Spleen (tissue), 11 donors: ENCODE data around the gene TBC1D30. TPM values are rescaled to one million over a fixed set of nuclear protein-coding genes. Genes with fewer than 3 reads are reported as not detected.

Source experiments
- DNase-seq: peaks from one replicate; pipeline ENCODE4 v3.0.0-alpha.2; 2020
- H3K27ac ChIP-seq, 8 donors: fragments of 200-600 bp; sonication (generic) in 7 of 8; 1 replicate in 4 of 8; 2 replicates in 4 of 8; pipeline versions ENCODE4 v1.5.0 to v1.8.0; 2016 to 2021; ENCODE audit warnings: inconsistent platforms in 4 of 8, mild to moderate bottlenecking in 4 of 8, moderate library complexity in 1 of 8
- H3K27me3 ChIP-seq, 7 donors: fragments of 200-600 bp; sonication (generic) in 6 of 7; replicated peaks in 1 of 7; 1 replicate in 4 of 7; 2 replicates in 3 of 7; pipeline versions ENCODE4 v1.5.0 to v1.8.0; 2016 to 2021; ENCODE audit warnings: inconsistent platforms in 3 of 7, mild to moderate bottlenecking in 1 of 7
- H3K36me3 ChIP-seq, 6 donors: fragments of 200-600 bp; sonication (generic) in 5 of 6; 1 replicate in 4 of 6; 2 replicates in 2 of 6; pipeline versions ENCODE4 v1.5.0 to v1.8.0; 2016 to 2021; ENCODE audit warnings: inconsistent platforms in 2 of 6
- H3K4me1 ChIP-seq, 6 donors: fragments of 200-600 bp; sonication (generic) in 5 of 6; 1 replicate in 3 of 6; 2 replicates in 3 of 6; pipeline versions ENCODE4 v1.5.0 to v1.8.0; 2016 to 2021; ENCODE audit warnings: inconsistent platforms in 3 of 6
- H3K4me3 ChIP-seq, 8 donors: fragments of 200-600 bp; sonication (generic) in 7 of 8; 1 replicate in 4 of 8; 2 replicates in 4 of 8; pipeline versions ENCODE4 v1.5.0 to v1.8.0; 2016 to 2021; ENCODE audit warnings: inconsistent platforms in 4 of 8, mild to moderate bottlenecking in 4 of 8, moderate library complexity in 2 of 8
- H3K9me3 ChIP-seq, 8 donors: fragments of 200-600 bp; sonication (generic) in 7 of 8; 1 replicate in 4 of 8; 2 replicates in 4 of 8; pipeline versions ENCODE4 v1.5.0 to v1.8.0; 2016 to 2021; ENCODE audit warnings: inconsistent platforms in 4 of 8
- POLR2A ChIP-seq, 3 donors: fragments of 450-650 bp; IDR thresholded peaks; one replicate each; pipeline ENCODE4 v1.5.1; 2017; ENCODE audit warnings: antibody characterized with exemption in 3 of 3, mild to moderate bottlenecking in 1 of 3
- POLR2AphosphoS5 ChIP-seq, 3 donors: sonication (generic); formaldehyde crosslinking; IDR thresholded peaks; one replicate each; pipeline ENCODE4 v1.5.1; 2017; ENCODE audit warnings: antibody characterized with exemption in 3 of 3
- WGBS, 5 donors: extraction: QIAGEN DNeasy Blood & Tissue Kit in 3 of 5; methylation state at CpG; one replicate each; pipeline versions ENCODE4 v1.1.5 to v1.1.7; 2013 to 2018; 5-methylcytosine and 5-hydroxymethylcytosine counted together
- intact Hi-C: fragments of 100-400 bp; cut with DNase I; formaldehyde crosslinking; loops from one replicate; pipeline ENCODE4 v1.15.0; 2023; ENCODE audit warnings: low total_unique reads
- polyA plus RNA-seq, 3 donors: library from polyadenylated mRNA; stranded (reverse); fragments of 200-250 nt; gene quantifications; one replicate each; pipeline ENCODE4 v1.2.1, GENCODE V29; 2013
- total RNA-seq, 7 donors: library from RNA; depleted of rRNA in 3 of 7; stranded (reverse); fragments of >200 nt in 3 of 7; fragmentation: NEBNext Ultra II Directional in 4 of 7; extraction: Animal tissue kit (Norgen Biotek cat#: 25700) in 4 of 7; gene quantifications; one replicate each; pipeline versions ENCODE4 v1.1.0 to v1.2.1, GENCODE V29; 2016 to 2021
- TF ChIP-seq, protein P1 (sequence below), 11 experiments: fragments of 200-600 bp in 7 of 11; fragments of 450-650 bp in 4 of 11; sonication (generic) in 4 of 11; IDR thresholded peaks in 8 of 11; conservative IDR thresholded peaks in 3 of 11; 1 replicate in 7 of 11; 2 replicates in 4 of 11; pipeline versions ENCODE4 v1.4.0 to v1.8.0; 2016 to 2021; ENCODE audit warnings: antibody characterized with exemption in 11 of 11, inconsistent platforms in 4 of 11, mild to moderate bottlenecking in 1 of 11
- donor health status: healthy with polysubstance abuse.
- donor health status: DM: no; HTN: no; CAD: no; lungs with moderate emphysema.
- donor health status: DM: no; HTN: no; CAD: no.
- donor health status: Bipolar disorder and iron deficiency.
- donor health status: healthy.
- donor health status: DM: no; HTN: no; CAD: no.
- donor health status: DM: yes; HTN: yes; CAD: no.

The TBC1D30 gene
- total and polyA plus RNA-seq, 10 donors: 1.3 to 15.7 (median 8.4) TPM

DNA sequence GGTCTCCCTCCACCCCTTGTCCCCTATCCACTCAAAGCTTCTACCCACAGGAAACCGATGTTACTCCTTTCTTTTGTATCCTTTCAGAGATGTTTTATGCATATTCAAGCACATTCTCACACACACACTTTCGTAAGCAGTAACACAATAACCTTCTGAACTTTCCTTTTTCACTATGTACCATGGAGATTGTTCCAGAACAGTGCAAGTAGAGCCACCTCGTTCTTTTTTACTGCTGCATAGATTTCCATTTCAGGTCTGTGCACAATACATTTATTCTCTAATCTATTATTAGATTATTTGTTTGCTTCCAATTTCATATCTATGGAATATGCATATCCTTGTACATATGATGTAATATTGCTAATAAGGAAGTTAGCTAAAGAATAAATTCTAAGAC is 60.3 kb downstream of the TBC1D30 start:
- no peak overlapping the region for H3K27ac ChIP-seq
- WGBS, 5 donors: 78 to 93% (median 85%) methylated on average over 3 of the region's 3 CpGs
- H3K27me3 ChIP-seq: peaks cover 0 to 6% (median 0%) of the 10 kb centered on the region in 7 donors
- intact Hi-C loops: no loop called here
- no peaks in the 10 kb centered on the region for H3K4me1 ChIP-seq
- H3K9me3 ChIP-seq: peaks cover 0 to 6% (median 0%) of the 10 kb centered on the region in 8 donors
- no peak for DNase-seq
- no peaks in the 10 kb centered on the region for H3K36me3 ChIP-seq
- no peak overlapping the region for H3K4me3 ChIP-seq
- no peak for TF ChIP-seq POLR2AphosphoS5 (IDR thresholded peaks at IDR 0.05)
- TF ChIP-seq, protein P1, sequence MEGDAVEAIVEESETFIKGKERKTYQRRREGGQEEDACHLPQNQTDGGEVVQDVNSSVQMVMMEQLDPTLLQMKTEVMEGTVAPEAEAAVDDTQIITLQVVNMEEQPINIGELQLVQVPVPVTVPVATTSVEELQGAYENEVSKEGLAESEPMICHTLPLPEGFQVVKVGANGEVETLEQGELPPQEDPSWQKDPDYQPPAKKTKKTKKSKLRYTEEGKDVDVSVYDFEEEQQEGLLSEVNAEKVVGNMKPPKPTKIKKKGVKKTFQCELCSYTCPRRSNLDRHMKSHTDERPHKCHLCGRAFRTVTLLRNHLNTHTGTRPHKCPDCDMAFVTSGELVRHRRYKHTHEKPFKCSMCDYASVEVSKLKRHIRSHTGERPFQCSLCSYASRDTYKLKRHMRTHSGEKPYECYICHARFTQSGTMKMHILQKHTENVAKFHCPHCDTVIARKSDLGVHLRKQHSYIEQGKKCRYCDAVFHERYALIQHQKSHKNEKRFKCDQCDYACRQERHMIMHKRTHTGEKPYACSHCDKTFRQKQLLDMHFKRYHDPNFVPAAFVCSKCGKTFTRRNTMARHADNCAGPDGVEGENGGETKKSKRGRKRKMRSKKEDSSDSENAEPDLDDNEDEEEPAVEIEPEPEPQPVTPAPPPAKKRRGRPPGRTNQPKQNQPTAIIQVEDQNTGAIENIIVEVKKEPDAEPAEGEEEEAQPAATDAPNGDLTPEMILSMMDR (IDR thresholded peaks at IDR 0.05 in 8 of 11, conservative IDR thresholded peaks at IDR 0.05 in 3 of 11): no peak
- no peak for TF ChIP-seq POLR2A (IDR thresholded peaks at IDR 0.05)

DNA sequence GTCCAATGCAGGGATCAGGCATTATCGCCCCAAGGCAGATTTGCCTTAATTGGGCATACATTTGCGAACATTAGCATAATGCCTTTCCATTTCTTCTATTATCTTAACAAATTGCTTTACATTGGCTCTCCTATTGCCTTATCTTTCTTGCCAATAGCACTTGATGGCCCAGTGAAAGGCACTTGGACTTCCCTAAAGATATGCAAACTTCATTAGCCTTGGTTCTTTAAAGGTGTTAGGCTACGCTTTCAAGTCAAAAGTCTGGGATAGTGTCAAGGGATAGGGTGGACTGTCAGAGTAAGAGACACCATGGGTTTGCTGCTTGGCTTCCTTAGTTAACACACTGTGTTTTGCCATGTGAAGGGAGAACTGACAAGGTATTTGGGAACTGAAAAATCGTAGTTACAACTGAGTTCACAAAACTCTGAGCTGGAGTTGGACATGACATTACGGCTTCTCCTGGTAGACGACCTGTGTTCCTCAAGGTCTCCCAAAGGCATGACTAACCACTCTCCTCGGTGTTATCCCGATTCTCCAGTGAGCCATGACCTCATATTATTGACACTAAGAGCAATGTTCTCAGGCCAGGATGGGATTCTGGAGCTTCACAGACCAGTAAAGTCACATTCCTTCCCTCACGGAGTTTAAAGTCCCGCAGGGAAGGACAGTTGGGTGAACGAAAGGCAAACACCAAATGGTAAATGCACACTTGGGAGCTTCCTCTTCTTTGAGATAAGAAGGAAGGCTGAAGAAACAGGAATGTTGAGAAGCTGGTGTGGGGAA is 65.2 kb downstream of the TBC1D30 start:
- Histone ChIP-seq H3K27me3 (peaks cover 0 to 33% (median 0%) of the 10 kb centered on the region in 7 donors), H3K9me3 (no peaks in the 10 kb centered on the region), H3K4me3 (no peak overlapping the region), H3K4me1 (no peaks in the 10 kb centered on the region), H3K36me3 (no peaks in the 10 kb centered on the region), H3K27ac (no peak overlapping the region)
- DNase-seq: no peak
- 58 to 76% (median 70%) methylated on average over 11 of the region's 11 CpGs for WGBS, 5 donors
- intact Hi-C loops: loop anchor here (5.0 to 10.0 kb wide), 4 partner anchors 235 to 1215 kb away; partner anchors contain the start of gene WIF1
- TF ChIP-seq, protein P1 (IDR thresholded peaks at IDR 0.05 in 8 of 11, conservative IDR thresholded peaks at IDR 0.05 in 3 of 11): no peak
- TF ChIP-seq POLR2AphosphoS5 (IDR thresholded peaks at IDR 0.05): no peak
- no peak for TF ChIP-seq POLR2A (IDR thresholded peaks at IDR 0.05)

DNA sequence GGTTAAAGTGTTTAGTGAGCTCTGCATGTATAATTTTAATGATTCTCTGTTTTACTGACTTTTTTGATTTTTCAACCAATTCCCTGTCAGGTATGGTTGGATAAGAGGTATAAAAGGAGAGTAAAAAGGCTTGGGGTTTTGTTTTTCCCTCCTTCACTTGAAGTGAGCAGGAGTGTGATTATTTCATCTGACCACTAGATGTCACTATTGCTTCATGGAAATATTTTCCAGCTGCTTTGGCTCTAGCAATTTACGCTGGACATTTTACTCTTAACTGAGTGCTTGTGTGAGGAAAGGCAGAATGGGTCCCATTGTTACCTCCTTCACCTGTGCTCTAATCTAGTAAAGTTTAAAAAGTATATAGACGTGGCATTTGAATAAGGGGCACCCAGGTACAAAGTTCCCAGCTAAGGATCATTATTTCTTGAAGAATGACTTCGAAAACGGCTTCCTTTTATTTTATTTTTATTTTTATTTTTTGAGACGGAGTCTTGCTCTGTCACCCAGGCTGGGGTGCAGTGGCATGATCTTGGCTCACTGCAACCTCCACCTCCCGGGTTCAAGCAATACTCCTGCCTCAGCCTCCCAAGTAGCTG is 66.5 kb downstream of the TBC1D30 start:
- DNase-seq: no peak
- WGBS, 5 donors: 57 to 61% (median 60%) methylated on average over 6 of the region's 6 CpGs

More for the DNA sequence above, 66.5 kb downstream of the TBC1D30 start:
- intact Hi-C loops: loop anchor here (5.0 to 10.0 kb wide), 4 partner anchors 234 to 1214 kb away; partner anchors contain the start of gene WIF1
- Histone ChIP-seq H3K27ac (no peak overlapping the region), H3K4me3 (no peak overlapping the region), H3K36me3 (no peaks in the 10 kb centered on the region), H3K4me1 (no peaks in the 10 kb centered on the region), H3K9me3 (no peaks in the 10 kb centered on the region), H3K27me3 (peaks cover 0 to 42% (median 0%) of the 10 kb centered on the region in 7 donors)
- TF ChIP-seq, protein P1 (IDR thresholded peaks at IDR 0.05 in 8 of 11, conservative IDR thresholded peaks at IDR 0.05 in 3 of 11): peak; percentile 67 to 87 (median 82)
- no peak for TF ChIP-seq POLR2AphosphoS5 (IDR thresholded peaks at IDR 0.05)
- TF ChIP-seq POLR2A (IDR thresholded peaks at IDR 0.05): no peak
